Activated T-helper 1 cell treated with Interleukin-2 at 50 U/mL for 16 hours (primary cell): ENCODE data around the gene ATP5MG.
"Not testable (repeated sequence)": the region's sequence is repeated elsewhere in the genome, so short reads cannot be mapped to it uniquely, and the experiment has no call there.

Experiments used
- DNase-seq: peaks from one replicate; pipeline ENCODE4 v3.0.0-alpha.2; 2020; ENCODE audit warnings: low read depth

ATP5MG gene, protein sequence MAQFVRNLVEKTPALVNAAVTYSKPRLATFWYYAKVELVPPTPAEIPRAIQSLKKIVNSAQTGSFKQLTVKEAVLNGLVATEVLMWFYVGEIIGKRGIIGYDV

DNA sequence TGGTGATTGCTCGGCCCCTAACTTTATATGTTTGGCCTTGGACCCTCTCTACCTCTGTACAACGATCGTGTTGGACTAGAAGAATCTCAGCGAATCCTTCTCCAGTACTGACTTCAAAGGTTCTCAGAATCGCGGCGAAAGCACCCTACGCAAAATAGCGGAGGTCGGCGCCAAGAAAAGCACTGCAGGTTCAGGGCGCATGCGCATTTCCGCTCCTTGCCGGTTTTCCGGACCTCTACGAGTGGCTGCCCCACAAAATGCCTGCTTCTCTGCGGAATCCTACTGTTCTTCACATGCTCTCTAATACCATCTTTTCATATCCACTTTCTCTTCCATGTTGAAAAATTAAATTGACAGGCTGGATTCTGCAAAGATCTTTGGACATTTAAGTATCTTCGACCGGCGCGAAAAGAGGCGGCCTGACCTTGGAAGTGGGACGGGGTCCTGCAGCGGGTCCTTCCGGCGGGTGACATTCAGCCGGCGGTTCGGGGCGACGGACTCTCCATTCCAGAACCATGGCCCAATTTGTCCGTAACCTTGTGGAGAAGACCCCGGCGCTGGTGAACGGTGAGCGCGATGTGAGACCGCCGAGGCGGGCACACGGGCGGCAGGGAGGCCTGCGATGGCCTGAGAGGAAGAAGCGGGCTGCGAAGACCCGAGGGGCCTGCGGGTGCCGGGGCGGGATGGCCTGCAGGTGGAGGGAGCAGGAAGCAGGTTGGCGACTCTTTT is at the start of gene ATP5MG:
Gene ATP5MG (plus strand): TSS at position 456 of the 729 bp plus-strand sequence. CDS start 60 bp downstream, at position 516.
- peak; percentile 81 for DNase-seq

DNA sequence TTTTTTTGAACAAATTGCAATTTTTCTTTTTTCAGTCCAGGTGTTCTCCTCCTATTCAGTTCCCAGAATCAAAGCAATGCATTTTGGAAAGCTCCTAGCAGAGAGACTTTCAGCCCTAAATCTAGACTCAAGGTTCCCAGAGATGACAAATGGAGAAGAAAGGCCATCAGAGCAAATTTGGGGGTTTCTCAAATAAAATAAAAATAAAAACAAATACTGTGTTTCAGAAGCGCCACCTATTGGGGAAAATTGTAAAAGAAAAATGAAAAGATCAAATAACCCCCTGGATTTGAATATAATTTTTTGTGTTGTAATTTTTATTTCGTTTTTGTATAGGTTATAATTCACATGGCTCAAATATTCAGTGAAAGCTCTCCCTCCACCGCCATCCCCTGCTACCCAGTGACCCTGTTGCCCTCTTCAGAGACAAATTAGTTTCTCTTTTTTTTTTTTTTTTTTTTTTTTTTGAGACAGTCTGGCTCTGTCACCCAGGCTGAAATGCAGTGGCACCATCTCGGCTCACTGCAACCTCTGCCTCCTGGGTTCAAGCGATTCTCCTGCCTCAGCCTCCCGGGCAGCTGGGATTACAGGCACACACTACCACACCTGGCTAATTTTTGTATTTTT is 48.2 kb upstream of the ATP5MG start:
- no peak for DNase-seq

GRCh38 chr11:118358071-118358470 is 43.3 kb upstream of the ATP5MG start:
- no peak for DNase-seq

DNA sequence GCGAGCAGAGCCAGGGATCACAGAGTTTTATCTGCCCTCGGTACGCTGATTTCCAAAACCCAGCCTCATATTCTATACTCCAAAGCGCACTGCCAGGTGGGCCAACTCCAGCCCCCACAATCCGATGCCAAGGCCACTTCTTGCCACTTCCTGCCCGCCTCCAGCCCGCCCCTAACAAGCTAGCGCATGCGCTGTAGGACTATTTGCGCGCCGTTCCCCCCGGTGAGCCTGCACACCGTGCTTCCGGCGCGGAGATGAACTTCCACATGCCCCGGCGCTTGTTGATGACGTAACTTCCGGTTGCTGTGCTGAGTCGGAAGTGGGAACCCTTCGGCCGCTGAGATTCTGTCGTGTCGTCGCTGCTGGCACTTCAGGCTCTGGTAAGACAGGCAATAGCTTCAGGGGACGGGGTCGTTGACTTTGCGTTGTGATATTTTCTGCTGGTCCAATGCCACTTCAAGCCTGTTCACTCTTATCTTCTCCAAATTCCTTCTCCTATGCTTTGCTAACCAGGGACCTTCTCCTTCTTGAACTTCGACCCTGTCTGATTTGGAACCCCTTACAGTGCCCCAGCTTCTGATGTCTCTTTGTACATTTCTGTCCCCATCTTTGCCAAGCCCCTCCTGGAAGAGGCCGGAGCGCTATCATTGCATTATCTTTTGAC is 42.0 kb upstream of the ATP5MG start, which contains the start of gene UBE4A:
Gene UBE4A (plus strand): TSS at position 306 of the 664 bp plus-strand sequence. CDS start 5,481 bp downstream, outside the sequence.
- peak; percentile 94 for DNase-seq

DNA sequence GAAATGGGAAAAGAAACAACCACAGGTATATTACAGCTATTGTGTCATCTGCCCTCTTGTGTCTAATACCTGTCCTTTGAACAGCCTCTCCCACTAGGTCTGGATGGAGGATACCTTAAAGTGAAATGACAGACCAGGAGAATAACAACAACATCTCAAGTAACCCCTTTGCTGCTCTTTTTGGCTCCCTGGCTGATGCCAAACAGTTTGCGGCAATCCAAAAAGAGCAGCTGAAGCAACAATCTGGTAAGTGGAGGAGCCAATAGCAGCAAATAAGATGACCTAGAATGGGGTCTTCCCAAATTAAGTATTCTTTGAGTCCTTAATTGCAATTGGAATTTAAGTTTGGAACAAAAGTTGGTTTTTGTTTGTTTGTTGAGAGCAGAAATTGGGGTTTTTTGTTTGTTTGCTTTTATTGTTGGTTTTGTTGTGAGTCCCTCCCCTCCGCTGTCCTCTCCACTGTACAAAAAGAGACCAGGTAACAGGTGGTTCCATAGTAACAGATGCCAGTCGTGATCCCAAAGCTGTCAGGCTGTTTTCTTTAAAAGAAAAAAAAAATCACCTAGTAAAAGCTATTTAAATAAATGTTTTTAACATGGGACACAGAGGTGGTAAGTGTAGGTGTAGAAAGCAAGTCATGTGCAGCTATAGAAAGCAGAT is 36.3 kb upstream of the ATP5MG start:
- no peak for DNase-seq

GRCh38 chr11:118366287-118366686 is 35.1 kb upstream of the ATP5MG start:
- DNase-seq, result no peak

GRCh38 chr11:118370774-118371173 is 30.6 kb upstream of the ATP5MG start:
- DNase-seq, result no peak

GRCh38 chr11:118373263-118373662 is 28.1 kb upstream of the ATP5MG start:
- DNase-seq, result no peak

- no peak for DNase-seq
These were observed 27.5 kb upstream of the ATP5MG start for GRCh38 chr11:118373871-118374270.

DNA sequence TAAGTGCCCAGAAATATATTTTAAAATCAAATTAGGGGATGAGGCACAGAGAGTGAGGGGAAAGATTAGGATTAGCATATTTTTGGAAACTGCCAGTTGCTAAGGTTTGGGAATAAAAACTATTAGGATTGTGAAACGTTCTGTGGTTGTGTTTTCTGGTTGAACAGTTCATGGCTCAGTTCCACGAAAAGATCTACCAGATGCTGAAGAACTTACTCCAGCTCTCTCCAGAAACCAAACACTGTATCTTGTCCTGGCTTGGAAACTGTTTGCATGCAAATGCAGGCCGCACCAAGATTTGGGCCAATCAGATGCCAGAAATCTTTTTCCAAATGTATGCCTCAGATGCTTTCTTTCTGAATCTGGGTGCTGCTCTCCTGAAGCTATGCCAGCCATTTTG is 26.7 kb upstream of the ATP5MG start:
- DNase-seq, result no peak

- no peak for DNase-seq
These were observed 25.4 kb upstream of the ATP5MG start for GRCh38 chr11:118375978-118376377.

GRCh38 chr11:118379497-118379896 is 21.9 kb upstream of the ATP5MG start:
- no peak for DNase-seq

DNA sequence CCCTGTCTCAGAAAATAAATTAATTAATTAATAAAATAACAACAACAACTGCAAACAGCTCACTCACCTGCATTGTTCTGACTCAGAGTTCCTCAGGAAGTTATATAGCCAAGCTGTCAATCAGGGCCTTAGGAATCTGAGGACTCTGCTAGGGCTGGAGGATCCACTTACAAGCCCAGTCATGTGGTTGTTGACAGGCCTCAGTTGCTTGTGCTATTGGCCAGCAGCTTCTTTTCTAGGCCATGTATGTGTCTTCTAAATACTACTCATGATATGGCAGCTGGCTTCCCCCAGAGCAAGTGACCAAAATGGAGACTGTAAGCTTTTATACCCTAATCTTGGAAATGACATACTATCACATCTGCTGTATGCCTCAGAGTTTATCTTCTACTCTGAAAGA is 20.8 kb upstream of the ATP5MG start:
- no peak for DNase-seq

GRCh38 chr11:118382954-118383353 is 18.5 kb upstream of the ATP5MG start:
- no peak for DNase-seq

DNA sequence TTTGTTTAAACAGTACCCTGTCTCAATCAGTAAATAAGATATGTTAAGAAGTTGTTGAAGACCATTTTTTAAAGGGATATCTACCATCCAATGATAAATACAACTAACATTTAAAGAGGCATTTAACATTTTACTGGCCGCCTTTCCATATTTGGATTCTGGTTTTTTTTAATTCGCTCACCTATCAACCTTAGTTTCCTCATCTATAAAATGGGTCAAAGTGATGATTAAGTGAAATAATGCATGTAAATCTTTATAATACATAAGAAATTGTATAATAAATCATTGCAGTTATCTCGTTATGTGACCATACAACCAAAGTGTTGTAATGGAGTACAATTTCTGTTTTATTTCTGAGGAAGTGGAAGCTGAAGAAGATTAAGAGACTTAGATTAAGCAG is 17.7 kb upstream of the ATP5MG start:
- DNase-seq, result no peak

GRCh38 chr11:118396097-118396501 is 5.3 kb upstream of the ATP5MG start:
- DNase-seq, result no peak

DNA sequence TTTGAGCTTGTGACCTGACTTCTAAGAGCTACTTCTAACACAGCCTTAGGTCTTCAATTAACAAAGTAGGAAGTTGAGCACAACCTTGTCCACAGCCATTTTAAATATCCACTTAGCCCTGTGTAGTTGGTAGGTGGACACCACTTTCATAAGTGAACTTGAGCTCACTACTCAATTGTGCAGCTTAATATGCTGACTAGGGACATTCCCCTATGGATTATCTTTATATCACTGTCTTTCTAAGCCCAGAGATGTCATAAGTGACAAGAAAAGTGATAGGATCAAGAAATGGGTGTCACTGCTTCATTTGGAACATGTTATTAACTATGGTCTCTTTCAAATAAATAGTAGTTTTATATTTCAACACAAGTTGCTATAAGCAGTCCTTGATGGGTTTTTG is 4.0 kb upstream of the ATP5MG start:
- no peak for DNase-seq

DNA sequence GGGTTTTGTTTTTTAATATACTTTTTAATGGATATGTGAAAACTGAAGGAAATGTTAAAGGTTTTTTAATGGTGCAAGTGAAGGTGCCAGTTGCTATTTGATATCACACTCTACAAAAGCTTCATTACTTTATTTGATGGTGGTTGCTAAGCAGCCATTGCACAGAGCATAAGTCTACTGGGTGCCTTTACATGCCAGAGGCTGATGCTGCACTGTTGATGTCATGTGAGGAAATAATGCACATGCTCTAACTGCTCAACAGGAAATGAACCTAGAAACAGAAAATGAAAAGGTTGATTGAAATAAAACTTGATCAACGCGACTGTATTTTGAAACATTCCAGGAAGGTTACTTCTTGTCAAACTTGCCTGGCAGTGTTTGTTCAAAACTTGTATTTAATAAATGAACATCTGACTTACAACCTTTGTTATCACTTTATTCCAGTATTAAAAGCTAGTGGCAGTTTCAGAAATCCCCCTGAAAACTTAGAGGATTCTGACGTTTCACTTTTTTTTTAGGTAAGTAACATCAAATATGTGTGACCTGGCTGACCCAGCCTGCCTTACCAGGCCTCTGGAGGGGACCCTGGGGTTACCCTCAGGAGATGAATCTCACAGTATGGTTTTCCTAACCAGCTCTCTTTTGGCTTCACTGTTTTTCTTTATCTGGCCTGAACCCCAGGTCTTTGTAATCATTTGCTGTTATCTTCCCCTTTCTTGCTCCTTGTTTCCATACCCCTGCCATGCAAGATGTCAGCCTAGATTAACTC is 2.4 kb upstream of the ATP5MG start:
- DNase-seq, result peak; percentile 10

DNA sequence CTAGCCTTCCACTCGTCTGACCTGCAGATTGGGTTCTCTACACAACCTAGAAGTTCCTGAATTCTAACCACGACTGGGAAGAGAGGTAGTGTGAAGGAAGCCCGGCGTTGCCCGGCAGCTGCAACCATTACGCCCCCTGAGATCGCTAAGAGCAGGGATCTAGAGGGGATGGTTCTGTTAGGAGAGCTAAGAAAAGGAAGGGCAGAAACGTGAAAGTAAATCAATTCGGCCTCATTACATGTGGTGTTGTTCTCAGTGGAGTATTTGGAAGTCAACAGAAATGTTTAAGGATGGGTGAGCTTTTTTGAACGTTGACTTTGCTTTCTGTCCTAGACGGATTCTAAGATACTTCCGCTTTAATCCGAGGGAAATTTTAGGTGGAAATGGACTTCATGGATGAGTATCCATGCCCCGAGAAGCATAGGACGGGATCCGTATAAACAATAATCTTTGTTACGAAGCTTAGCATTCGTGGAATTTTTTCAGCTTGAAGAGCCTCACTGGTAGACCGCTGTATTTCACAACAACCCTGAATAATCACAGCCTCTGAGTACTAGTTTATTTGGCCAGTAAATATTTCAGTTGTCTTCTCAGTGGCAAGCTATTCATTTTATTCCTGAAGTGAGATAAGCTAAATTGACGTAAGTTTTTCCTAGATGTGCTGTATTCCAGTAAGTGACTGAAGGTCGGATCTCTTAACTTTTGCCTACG is 629 bp downstream of the ATP5MG start:
- no peak for DNase-seq

- DNase-seq, result not testable (repeated sequence)
These were observed 1.2 kb downstream of the ATP5MG start for GRCh38 chr11:118402594-118402993.

- no peak for DNase-seq
These were observed 5.3 kb downstream of the ATP5MG start for GRCh38 chr11:118406599-118407166.
